Tibial nerve (tissue), 4 donors: ENCODE measurements around the gene PLSCR4. TPM values are rescaled to one million over a fixed set of nuclear protein-coding genes. Genes with fewer than 3 reads are reported as not detected.

ENCODE experiments used
- DNase-seq, 2 donors: peaks; one replicate each; pipeline ENCODE4 v3.0.0-alpha.2; 2019; ENCODE audit warnings: low spot score in 2 of 2
- H3K27ac ChIP-seq, 4 donors: fragments of 200-600 bp; sonication (generic) in 3 of 4; one replicate each; pipeline ENCODE4 v1.5.1; 2017 to 2019; ENCODE audit warnings: mild to moderate bottlenecking in 1 of 4
- H3K27me3 ChIP-seq, 2 donors: fragments of 200-600 bp; sonication (generic) in 1 of 2; one replicate each; pipeline versions ENCODE4 v1.5.1 to v1.6.0; 2017 to 2019
- H3K36me3 ChIP-seq, 3 donors: fragments of 200-600 bp; sonication (generic); one replicate each; pipeline ENCODE4 v1.5.1; 2018 to 2019
- H3K4me1 ChIP-seq, 4 donors: fragments of 200-600 bp; sonication (generic) in 3 of 4; one replicate each; pipeline ENCODE4 v1.5.1; 2017 to 2019
- H3K4me3 ChIP-seq, 4 donors: fragments of 200-600 bp; sonication (generic) in 3 of 4; one replicate each; pipeline ENCODE4 v1.5.1; 2017 to 2019; ENCODE audit warnings: mild to moderate bottlenecking in 1 of 4, moderate library complexity in 1 of 4
- H3K9me3 ChIP-seq, 4 donors: fragments of 200-600 bp; sonication (generic) in 3 of 4; one replicate each; pipeline ENCODE4 v1.5.1; 2017 to 2019
- CTCF ChIP-seq, 5 experiments: fragments of 200-600 bp in 3 of 5; fragments of 450-650 bp in 2 of 5; sonication (generic) in 3 of 5; IDR thresholded peaks; one replicate each; pipeline ENCODE4 v1.5.1; 2016 to 2019; ENCODE audit warnings: antibody characterized with exemption in 5 of 5, mild to moderate bottlenecking in 3 of 5, moderate library complexity in 2 of 5
- EP300 ChIP-seq, 2 donors: sonication (generic); formaldehyde crosslinking; IDR thresholded peaks; one replicate each; pipeline ENCODE4 v1.6.1; 2017; ENCODE audit warnings: antibody characterized with exemption in 2 of 2, mild to moderate bottlenecking in 1 of 2
- POLR2A ChIP-seq, 2 donors: fragments of 450-650 bp; IDR thresholded peaks; one replicate each; pipeline ENCODE4 v1.6.1; 2017; ENCODE audit warnings: antibody characterized with exemption in 2 of 2, mild to moderate bottlenecking in 2 of 2, moderate library complexity in 2 of 2
- WGBS, 2 donors: methylation state at CpG; one replicate each; pipeline ENCODE4 v1.1.5; 2018; 5-methylcytosine and 5-hydroxymethylcytosine counted together
- total RNA-seq, 4 donors: library from RNA; depleted of rRNA; stranded (reverse); fragments of >200 nt; gene quantifications; one replicate each; pipeline ENCODE4 v1.1.0, GENCODE V29; 2016

PLSCR4 gene
- total RNA-seq, 4 donors from 2014 or later, result 85.8 to 217 (median 128) TPM

- WGBS, 2 donors, result 92 to 94% methylated on average over 5 of the region's 5 CpGs
- TF ChIP-seq POLR2A (IDR thresholded peaks at IDR 0.05), result no peak
- TF ChIP-seq EP300 (IDR thresholded peaks at IDR 0.05), result no peak
- no peak for TF ChIP-seq CTCF (IDR thresholded peaks at IDR 0.05)
- DNase-seq, result no peak
- Histone ChIP-seq H3K4me3 (no peak overlapping the region), H3K9me3 (peaks cover 0 to 4% (median 0%) of the 10 kb centered on the region in 4 donors), H3K4me1 (peaks cover 0 to 15% (median 2%) of the 10 kb centered on the region in 4 donors), H3K27ac (no peak overlapping the region), H3K27me3 (no peaks in the 10 kb centered on the region), H3K36me3 (peaks cover 0 to 27% (median 0%) of the 10 kb centered on the region in 3 donors)
Observed at GRCh38 chr3:146181216-146181615, 69.7 kb downstream of the PLSCR4 start.

- no peak for TF ChIP-seq EP300 (IDR thresholded peaks at IDR 0.05)
- TF ChIP-seq POLR2A (IDR thresholded peaks at IDR 0.05), result no peak
- TF ChIP-seq CTCF (IDR thresholded peaks at IDR 0.05), result no peak
- no peaks in the 10 kb centered on the region for H3K27me3 ChIP-seq
- 87 to 95% methylated on average over 6 of the region's 6 CpGs for WGBS, 2 donors
Observed at GRCh38 chr3:146180376-146180775, 70.5 kb downstream of the PLSCR4 start.

GRCh38 chr3:146178006-146178689, 72.8 kb downstream of the PLSCR4 start:
- DNase-seq, result no peak
- H3K9me3 ChIP-seq, result peaks cover 0 to under 1% (median 0%) of the 10 kb centered on the region in 4 donors
- H3K27ac ChIP-seq, result peak overlapping the region in 1 of 4 donors; percentile 13
- peaks cover 0 to 15% (median 2%) of the 10 kb centered on the region in 4 donors for H3K4me1 ChIP-seq
- no peaks in the 10 kb centered on the region for H3K27me3 ChIP-seq
- H3K36me3 ChIP-seq, result peaks cover 0 to 14% (median 0%) of the 10 kb centered on the region in 3 donors
- 63 to 69% methylated on average over 6 of the region's 6 CpGs for WGBS, 2 donors
- no peak overlapping the region for H3K4me3 ChIP-seq
- no peak for TF ChIP-seq CTCF (IDR thresholded peaks at IDR 0.05)
- TF ChIP-seq EP300 (IDR thresholded peaks at IDR 0.05), result no peak
- TF ChIP-seq POLR2A (IDR thresholded peaks at IDR 0.05), result no peak

More at GRCh38 chr3:146180376-146180775, 70.5 kb downstream of the PLSCR4 start:
- Histone ChIP-seq H3K4me1 (peaks cover 0 to 15% (median 2%) of the 10 kb centered on the region in 4 donors), H3K4me3 (no peak overlapping the region), H3K27ac (no peak overlapping the region), H3K36me3 (peaks cover 0 to 27% (median 0%) of the 10 kb centered on the region in 3 donors), H3K9me3 (peaks cover 0 to 4% (median 0%) of the 10 kb centered on the region in 4 donors)
- DNase-seq, result no peak

- Histone ChIP-seq H3K9me3 (no peaks in the 10 kb centered on the region), H3K4me1 (peaks cover 0 to 15% (median 2%) of the 10 kb centered on the region in 4 donors), H3K4me3 (no peak overlapping the region), H3K27ac (peak overlapping the region in 1 of 4 donors; percentile 13), H3K27me3 (no peaks in the 10 kb centered on the region), H3K36me3 (peaks cover 0 to 13% (median 0%) of the 10 kb centered on the region in 3 donors)
- no peak for TF ChIP-seq EP300 (IDR thresholded peaks at IDR 0.05)
- no peak for TF ChIP-seq POLR2A (IDR thresholded peaks at IDR 0.05)
- TF ChIP-seq CTCF (IDR thresholded peaks at IDR 0.05), result no peak
- WGBS, 2 donors, result 47 to 77% methylated on average over 1 of the region's 1 CpG
- peak; percentile 33 to 40 for DNase-seq
Observed at GRCh38 chr3:146177519-146177918, 73.4 kb downstream of the PLSCR4 start.

GRCh38 chr3:146177072-146177471, 73.8 kb downstream of the PLSCR4 start:
- TF ChIP-seq POLR2A (IDR thresholded peaks at IDR 0.05) (no peak), CTCF (IDR thresholded peaks at IDR 0.05) (no peak), EP300 (IDR thresholded peaks at IDR 0.05) (no peak)
- Histone ChIP-seq H3K4me1 (peaks cover 0 to 15% (median 2%) of the 10 kb centered on the region in 4 donors), H3K36me3 (peaks cover 0 to 9% (median 0%) of the 10 kb centered on the region in 3 donors), H3K9me3 (no peaks in the 10 kb centered on the region), H3K27ac (no peak overlapping the region), H3K4me3 (no peak overlapping the region), H3K27me3 (no peaks in the 10 kb centered on the region)
- 69 to 78% methylated on average over 3 of the region's 3 CpGs for WGBS, 2 donors
- DNase-seq, result no peak
